Measurements from ENCODE around the gene ASTN2.

The ASTN2 gene

GRCh38 chr9:116809656-116810055 lies 605.2 kb downstream of the ASTN2 start:
- no peak for DNase-seq (ENCODE audit: low spot score)

GRCh38 chr9:116806075-116806474 lies 608.8 kb downstream of the ASTN2 start:
- no peak for DNase-seq (ENCODE audit: low spot score)

- DNase-seq (ENCODE audit: low spot score), result peak; percentile 38
Measured at GRCh38 chr9:116800885-116801284, 614.0 kb downstream of the ASTN2 start.

GRCh38 chr9:116800074-116800473 lies 614.8 kb downstream of the ASTN2 start:
- no peak for DNase-seq (ENCODE audit: low spot score)

- DNase-seq (ENCODE audit: low spot score), result no peak
Measured at GRCh38 chr9:116798521-116798920, 616.3 kb downstream of the ASTN2 start.

GRCh38 chr9:116797276-116797675 lies 617.6 kb downstream of the ASTN2 start:
- DNase-seq (ENCODE audit: low spot score), result peak; percentile 36

GRCh38 chr9:116796669-116797068 lies 618.2 kb downstream of the ASTN2 start:
- DNase-seq (ENCODE audit: low spot score), result no peak

GRCh38 chr9:116795821-116796220 lies 619.0 kb downstream of the ASTN2 start:
- no peak for DNase-seq (ENCODE audit: low spot score)

- DNase-seq (ENCODE audit: low spot score), result no peak
Measured at GRCh38 chr9:116792271-116792670, 622.6 kb downstream of the ASTN2 start.

GRCh38 chr9:116791326-116791725 lies 623.5 kb downstream of the ASTN2 start:
- no peak for DNase-seq (ENCODE audit: low spot score)

- DNase-seq (ENCODE audit: low spot score), result no peak
Measured at GRCh38 chr9:116789081-116789480, 625.8 kb downstream of the ASTN2 start.

- DNase-seq (ENCODE audit: low spot score), result no peak
Measured at GRCh38 chr9:116786737-116787136, 628.1 kb downstream of the ASTN2 start.

GRCh38 chr9:116777116-116777515 lies 637.7 kb downstream of the ASTN2 start:
- DNase-seq (ENCODE audit: low spot score), result no peak

GRCh38 chr9:116774421-116775180 lies 640.3 kb downstream of the ASTN2 start:
- DNase-seq (ENCODE audit: low spot score), result no peak

- DNase-seq (ENCODE audit: low spot score), result no peak
Measured at GRCh38 chr9:116767219-116767618, 647.6 kb downstream of the ASTN2 start.

- no peak for DNase-seq (ENCODE audit: low spot score)
Measured at GRCh38 chr9:116765011-116765410, 649.8 kb downstream of the ASTN2 start.

- DNase-seq (ENCODE audit: low spot score), result no peak
Measured at GRCh38 chr9:116763770-116764169, 651.1 kb downstream of the ASTN2 start.

- no peak for DNase-seq (ENCODE audit: low spot score)
Measured at GRCh38 chr9:116760636-116761035, 654.2 kb downstream of the ASTN2 start.

GRCh38 chr9:116757030-116757429 lies 657.8 kb downstream of the ASTN2 start:
- DNase-seq (ENCODE audit: low spot score), result no peak

- DNase-seq (ENCODE audit: low spot score), result no peak
Measured at GRCh38 chr9:116753389-116753788, 661.5 kb downstream of the ASTN2 start.

GRCh38 chr9:116750510-116750909 lies 664.3 kb downstream of the ASTN2 start:
- no peak for DNase-seq (ENCODE audit: low spot score)

GRCh38 chr9:116749772-116750171 lies 665.1 kb downstream of the ASTN2 start:
- no peak for DNase-seq (ENCODE audit: low spot score)

- DNase-seq (ENCODE audit: low spot score), result no peak
Measured at GRCh38 chr9:116749176-116749575, 665.7 kb downstream of the ASTN2 start.

- no peak for DNase-seq (ENCODE audit: low spot score)
Measured at GRCh38 chr9:116741742-116742141, 673.1 kb downstream of the ASTN2 start.
